Stimulated activated CD8-positive, alpha-beta memory T cell treated with anti-CD3 and anti-CD28 coated beads, Interleukin-4, amount 100 ng/mL, for 4 hours (primary cell): ENCODE results near the gene LCE4A.
"Not testable (repeated sequence)": the region's sequence is repeated elsewhere in the genome, so short reads cannot be mapped to it uniquely, and the experiment has no call there.

ENCODE experiments used
- DNase-seq, 2 donors: peaks; one replicate each; pipeline ENCODE4 v3.0.0-alpha.2; 2020; ENCODE audit warnings: low read depth in 2 of 2, low spot score in 1 of 2

Gene LCE4A, protein sequence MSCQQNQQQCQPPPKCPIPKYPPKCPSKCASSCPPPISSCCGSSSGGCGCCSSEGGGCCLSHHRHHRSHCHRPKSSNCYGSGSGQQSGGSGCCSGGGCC

GRCh38 chr1:152707860-152708259 is at the start of gene LCE4A:
Gene LCE4A (plus strand): TSS chr1:152708160. CDS start chr1:152709076, 916 bp downstream.
- DNase-seq: no peak

- DNase-seq: no peak
Measured at GRCh38 chr1:152658649-152659048, 49.3 kb upstream of the LCE4A start.

DNA sequence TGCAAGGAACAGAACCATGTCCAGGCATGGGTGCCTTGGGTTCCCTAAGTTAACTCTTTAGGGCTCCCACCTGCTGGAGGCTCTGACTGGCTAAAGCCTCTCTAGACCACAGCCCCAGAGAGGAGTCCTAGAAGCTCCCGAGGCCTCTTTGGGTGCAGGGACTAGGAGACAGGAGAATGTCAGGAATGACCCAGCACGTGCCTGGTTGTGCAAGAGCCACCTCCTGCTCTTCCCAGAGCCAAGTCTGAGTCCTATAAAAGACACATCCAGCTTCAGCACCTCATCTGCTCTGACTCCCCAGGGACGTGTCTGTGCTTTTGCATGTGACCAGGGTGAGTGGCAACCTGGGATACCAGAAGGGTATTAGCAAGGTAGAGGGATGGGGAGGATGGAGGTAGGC is 44.9 kb upstream of the LCE4A start, which contains the start of gene LCE2D:
LCE2D (plus strand) TSS at position 283 of the 400 bp plus-strand sequence. CDS start 726 bp downstream, outside the sequence.
- DNase-seq: no peak

DNA sequence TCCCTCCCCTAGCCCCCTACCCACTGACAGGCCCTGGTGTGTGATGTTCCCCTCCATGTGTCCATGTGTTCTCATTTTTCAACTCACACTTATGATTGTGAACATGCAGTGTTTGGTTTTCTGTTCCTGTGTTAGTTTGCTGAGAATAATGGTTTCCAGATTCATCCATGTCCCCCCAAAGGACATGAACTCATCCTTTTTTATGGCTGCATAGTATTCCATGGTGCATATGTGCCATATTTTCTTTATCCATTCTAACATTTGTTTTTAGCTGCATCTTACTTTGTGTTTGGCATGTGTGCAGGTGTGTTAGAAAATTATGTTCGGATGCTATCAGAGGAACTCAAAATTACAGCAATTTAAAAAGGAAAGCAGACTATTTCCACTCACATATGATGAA is 41.8 kb upstream of the LCE4A start:
- DNase-seq: not testable (repeated sequence)

DNA sequence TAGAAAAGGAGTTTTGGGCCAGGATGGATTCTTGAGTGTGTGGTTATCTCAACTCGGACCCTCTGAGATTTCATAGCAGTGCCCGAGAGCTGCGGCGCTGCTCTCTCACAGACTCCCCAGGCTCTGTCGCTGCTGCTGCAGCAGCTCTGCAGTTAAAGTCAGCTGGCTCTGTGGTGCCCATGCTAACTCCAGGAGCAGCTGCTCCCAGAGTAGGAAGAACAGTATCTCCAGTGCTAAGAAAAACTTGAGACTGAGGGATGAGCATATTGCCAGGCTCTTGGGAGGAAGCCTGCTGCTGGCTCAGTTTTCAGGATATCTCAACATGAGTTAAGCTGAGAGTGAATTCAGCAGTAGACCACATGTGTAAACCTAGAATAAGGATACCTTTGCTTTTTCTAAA is 40.3 kb upstream of the LCE4A start:
- DNase-seq: no peak

DNA sequence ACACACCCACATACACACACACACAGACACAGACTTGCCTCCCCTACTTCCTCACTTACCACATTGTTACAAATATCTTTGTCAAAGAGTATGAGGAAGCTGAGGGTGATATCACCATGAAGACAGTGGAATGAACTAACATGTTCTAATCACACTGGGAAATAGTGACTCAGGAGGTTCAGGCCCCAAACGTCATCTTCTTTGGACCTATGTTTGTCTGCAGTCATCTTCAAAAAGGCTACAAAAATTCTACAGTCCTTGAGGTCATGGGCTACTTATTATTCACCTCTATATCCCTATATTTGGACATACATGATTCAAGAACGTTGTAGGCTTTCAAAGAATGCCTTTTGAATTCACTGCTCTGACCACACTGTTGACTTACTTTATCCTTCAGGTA is 34.9 kb upstream of the LCE4A start:
- DNase-seq: no peak

GRCh38 chr1:152674983-152675382 is 33.0 kb upstream of the LCE4A start, which contains the start of gene LCE2C:
Gene LCE2C (plus strand): TSS chr1:152675279. CDS start chr1:152676016, 737 bp downstream.
- not testable (repeated sequence) for DNase-seq

- DNase-seq: no peak
Measured at GRCh38 chr1:152679459-152679858, 28.5 kb upstream of the LCE4A start.

DNA sequence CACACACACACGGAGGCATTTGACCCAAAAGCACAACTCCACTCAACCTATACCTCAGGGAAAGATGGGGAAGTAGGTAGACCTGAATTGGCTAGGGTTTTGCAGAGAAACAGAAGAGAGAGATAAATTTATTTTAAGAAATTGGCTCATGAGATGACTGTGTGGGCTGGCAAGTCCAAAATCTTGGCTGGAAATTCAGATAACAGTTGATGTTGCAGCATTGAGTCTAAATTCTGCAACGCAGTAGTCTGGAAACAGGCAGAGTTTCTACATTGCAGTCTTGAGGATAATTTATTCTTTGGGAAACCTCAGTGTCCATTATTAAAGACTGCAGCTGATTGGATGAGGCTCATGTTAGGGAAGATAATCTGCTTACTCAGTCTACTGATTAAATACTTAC is 26.3 kb upstream of the LCE4A start:
- no peak for DNase-seq

DNA sequence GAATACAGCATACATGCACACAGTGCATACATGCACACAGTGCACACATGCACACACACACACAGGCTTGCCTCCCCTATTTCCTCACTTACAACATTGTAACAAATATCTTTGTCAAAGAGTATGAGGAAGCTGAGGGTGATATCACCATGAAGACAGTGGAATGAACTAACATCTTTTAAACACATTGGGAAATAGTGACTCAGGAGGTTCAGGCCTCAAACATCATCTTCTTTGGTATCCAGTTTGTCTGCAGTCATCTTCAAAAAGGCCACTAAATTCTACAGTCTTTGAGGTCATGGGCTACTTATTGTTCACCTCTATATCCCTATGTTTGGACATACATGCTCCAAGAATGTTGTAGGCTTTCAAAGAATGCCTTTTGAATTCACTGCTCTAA is 24.1 kb upstream of the LCE4A start:
- DNase-seq: no peak

GRCh38 chr1:152685823-152686222 is 22.1 kb upstream of the LCE4A start, which contains the start of gene LCE2B:
Gene LCE2B (plus strand): TSS chr1:152686123. CDS start chr1:152686844, 721 bp downstream.
- DNase-seq: not testable (repeated sequence)

- DNase-seq: no peak
Measured at GRCh38 chr1:152697701-152698600, 10.0 kb upstream of the LCE4A start, which contains the start of gene LCE2A. Gene LCE2A (plus strand): TSS chr1:152698345. CDS start chr1:152698902, 557 bp downstream.

DNA sequence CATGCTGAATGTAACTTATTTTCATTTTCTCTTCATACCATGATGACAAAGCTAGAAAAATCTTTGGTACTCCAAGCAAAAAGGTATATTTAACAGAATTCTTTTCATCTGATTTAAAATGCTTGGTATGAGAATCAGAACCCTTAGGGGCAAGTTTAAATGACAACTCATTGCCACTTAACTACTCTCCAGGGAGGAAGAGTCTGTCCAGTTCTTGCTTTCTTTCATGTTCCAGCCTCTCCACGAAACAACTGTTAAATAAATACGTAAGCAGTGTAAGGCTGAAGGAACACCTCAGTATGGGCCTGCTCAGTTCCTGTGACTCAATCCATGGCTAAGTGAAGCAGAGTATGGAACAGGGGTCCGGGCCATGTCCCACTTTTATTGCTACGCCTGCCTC is 8.2 kb upstream of the LCE4A start:
- DNase-seq: no peak

- no peak for DNase-seq
Measured at GRCh38 chr1:152718238-152718637, 10.3 kb downstream of the LCE4A start.

DNA sequence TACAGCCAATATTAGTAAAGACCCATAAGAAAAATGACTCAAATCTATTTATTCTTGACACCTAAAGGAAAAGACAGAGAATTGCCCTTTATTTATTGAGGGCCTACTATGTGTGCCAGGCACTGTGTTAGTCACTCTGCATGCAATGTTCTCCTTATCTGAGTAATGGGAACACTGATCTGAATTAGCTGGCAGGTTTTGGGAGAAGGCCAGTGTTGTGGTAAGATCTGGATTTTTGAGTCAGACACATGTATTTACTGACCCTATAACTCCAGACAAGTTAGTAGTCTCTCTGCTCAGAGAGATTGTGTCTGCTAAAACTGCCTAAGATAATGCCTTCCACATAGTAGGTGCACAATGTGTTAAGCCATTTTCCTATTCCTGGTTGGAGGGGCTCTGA is 17.3 kb downstream of the LCE4A start:
- DNase-seq: no peak

GRCh38 chr1:152728986-152729385 is 21.0 kb downstream of the LCE4A start:
- DNase-seq: no peak

GRCh38 chr1:152735648-152736047 is 27.7 kb downstream of the LCE4A start:
- no peak for DNase-seq

DNA sequence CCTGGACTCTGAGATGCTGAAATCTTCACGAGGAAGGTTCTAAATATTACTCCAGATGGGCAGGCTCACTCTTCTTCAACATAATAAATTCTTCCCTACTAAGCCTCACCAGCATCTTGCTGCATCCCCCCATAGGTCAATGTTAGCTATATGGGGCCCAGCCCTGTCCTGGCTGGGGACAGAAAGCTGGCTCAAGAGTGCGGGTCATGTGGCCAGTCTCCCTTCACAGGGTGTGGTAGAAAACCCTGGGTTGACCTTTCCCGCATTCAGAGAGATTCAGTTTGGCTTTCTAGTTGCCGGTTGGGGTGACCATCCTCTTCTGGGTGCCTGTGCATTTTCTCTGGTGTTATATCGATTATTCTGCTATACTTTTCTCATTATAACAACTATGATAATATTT is 30.0 kb downstream of the LCE4A start:
- no peak for DNase-seq

GRCh38 chr1:152739841-152740240 is 31.9 kb downstream of the LCE4A start:
- DNase-seq: no peak

GRCh38 chr1:152741656-152742055 is 33.7 kb downstream of the LCE4A start:
- DNase-seq: no peak

GRCh38 chr1:152743371-152744145 is 35.6 kb downstream of the LCE4A start:
- no peak for DNase-seq
